GM18870 (cell line): ENCODE data around the gene TRAF4.
"Not testable (repeated sequence)": the region's sequence is repeated elsewhere in the genome, so short reads cannot be mapped to it uniquely, and the experiment has no call there.

ENCODE experiments used
- ATAC-seq: cut with Tn5 transposase; IDR thresholded peaks from one replicate; pipeline ENCODE4 v1.9.1; 2021; ENCODE audit warnings: moderate library complexity; ENCODE audit not compliant: unreplicated experiment

Gene TRAF4

DNA sequence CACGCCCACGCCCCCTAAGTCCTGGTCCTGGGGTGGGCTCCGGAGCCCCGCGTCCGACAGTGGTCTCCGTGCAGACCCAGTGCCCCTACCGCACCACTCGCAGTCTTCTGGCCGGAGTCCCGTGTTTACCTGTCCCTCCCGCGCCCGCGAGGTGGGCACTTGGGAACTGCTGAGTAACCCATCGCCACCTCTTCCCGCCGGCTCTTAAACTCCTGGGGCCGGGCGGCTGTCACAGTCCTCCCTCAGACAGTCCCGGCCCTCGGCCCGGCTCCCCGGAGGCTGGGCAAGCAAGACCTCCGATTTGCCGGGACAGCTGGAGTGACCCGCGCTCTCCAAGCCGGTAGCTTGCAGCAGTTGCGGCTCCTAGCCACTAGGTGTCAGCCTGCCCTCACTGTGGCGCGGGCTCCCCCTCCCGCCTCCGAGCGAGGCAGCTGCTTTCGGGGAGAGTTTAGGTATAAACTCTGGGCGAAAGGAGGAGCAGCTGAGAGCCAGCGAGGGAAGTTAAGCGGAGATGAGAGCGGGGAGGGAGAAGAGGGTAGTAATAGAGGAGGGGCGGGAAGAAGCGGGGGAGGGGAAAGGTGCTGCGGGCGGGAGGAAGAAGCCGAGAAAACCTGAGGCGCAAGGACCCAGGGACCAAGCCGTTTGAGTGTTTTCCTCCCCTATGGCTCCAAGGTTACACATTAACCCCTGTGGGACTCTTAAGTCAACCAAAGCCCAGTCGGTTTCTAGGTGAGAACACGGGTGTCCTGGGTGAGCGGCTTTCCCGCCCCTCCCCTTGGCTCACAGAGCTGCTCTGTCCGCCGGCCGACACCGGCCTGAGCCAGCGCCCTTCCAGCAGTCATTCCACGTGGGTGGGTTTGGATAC is 17.0 kb upstream of the TRAF4 start:
- peak; percentile 35 for ATAC-seq

DNA sequence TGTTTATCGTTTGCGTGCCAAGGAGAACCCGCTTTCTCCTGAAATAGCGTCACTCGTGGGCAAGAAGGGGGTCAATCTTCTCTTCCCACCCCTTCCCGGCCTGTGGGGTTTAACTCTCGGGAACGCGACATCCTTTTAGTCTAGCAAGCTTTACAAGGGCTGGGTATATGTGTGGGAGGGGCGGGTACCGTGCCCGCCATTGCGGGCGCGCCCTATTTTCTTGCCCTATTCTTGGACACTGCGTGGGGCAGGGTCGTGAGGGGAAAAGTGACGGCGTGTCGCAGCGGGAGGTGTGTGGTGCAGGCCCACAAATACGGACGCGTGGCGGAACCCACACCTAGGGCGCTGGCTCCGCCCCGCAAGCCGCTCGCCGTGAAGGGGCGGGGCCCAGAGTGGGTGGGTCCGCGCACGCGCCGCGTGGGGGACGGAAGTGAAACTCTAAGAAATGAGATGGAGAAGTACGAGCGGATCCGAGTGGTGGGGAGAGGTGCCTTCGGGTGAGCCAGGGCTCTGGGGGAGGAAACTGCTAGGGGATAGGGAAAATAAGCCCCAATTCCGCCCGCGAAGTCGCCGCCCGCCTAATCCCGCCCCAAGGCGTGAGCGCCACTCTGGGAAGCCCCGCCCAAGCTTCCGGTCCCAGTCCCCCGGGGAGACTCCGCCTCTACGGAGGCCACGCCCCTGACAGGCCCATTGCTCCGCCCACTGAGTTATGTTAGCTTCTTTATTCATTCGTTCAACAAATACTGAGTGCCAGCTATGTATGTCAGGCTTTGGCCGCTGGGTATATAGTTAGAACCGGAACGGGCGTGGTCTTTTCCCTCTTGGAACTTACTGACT is 15.2 kb upstream of the TRAF4 start, which contains the start of gene NEK8:
Gene NEK8 (plus strand): TSS at position 425 of the 837 bp plus-strand sequence. CDS start 26 bp downstream, at position 451.
- ATAC-seq = peak; percentile 22

DNA sequence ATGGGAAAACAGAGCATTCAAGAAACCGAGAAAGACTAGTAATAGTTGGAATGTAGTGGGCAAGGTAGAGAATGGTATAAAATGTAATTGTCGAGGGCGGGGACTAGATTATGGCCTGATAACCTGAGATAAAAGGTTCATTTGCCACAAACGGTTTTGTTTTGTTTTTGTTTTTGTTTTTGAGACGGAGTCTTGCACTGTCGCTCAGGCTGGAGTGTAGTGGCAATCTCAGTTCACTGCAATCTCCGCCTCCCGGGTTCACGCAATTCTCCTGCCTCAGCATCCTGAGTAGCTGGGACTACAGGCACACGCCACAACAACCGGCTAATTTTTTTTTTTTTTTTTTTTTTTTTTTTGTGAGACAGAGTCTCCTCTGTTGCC is 13.9 kb upstream of the TRAF4 start:
- ATAC-seq = no peak

DNA sequence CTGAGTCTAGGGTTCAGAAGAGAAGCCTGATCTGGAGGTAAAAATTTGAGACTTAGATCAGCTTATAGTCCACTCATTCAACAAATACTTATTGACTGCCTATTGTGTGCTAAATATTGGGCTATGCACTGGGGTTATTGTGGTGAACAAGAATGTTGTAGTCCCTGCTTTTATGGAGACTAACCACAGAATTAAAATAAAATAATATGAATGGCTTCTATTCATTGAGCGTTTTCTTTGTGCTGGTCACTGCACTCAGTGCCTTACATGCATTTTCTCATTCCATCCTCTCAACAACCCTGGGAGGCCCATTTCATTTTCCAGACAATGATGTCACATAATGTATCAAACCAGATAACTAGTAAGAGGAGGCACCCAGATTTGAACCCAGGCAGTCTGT is 10.5 kb upstream of the TRAF4 start:
- ATAC-seq = no peak

DNA sequence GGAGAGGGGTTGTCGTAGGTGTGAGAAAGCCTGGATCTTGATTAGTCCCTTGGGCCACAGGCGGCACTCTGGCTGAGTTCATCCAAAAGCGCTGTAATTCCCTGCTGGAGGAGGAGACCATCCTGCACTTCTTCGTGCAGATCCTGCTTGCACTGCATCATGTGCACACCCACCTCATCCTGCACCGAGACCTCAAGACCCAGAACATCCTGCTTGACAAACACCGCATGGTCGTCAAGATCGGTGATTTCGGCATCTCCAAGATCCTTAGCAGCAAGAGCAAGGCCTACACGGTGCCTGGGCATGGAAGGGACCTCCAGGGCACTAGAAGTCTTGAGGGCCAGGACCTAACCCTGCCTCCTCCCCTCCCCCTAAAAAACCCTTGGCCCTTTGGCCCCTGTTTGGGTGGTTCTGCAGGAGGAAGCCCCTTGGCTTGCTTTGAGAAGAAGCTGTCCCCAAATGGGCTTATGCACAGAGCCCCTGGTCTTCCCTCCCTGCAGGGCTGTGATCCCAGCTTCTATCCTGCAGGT is 9.0 kb upstream of the TRAF4 start:
- ATAC-seq = no peak

DNA sequence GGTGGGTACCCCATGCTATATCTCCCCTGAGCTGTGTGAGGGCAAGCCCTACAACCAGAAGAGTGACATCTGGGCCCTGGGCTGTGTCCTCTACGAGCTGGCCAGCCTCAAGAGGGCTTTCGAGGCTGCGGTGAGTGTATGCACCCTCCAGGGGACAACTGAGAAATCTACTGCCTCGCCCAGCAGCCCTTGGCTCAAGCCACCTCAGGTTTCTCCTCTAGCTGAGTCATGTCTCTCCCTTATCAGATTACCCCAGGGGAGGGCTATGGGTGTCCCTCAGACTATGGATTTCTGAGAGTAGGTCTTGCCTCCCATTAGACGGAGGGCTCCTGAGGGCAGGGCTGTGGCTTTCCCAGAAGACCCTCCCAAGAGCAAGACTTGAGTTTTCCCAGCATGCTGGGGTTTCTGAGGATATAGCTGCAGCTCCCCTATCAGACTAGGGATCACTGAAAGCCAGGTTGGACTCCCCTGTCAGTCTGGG is 8.5 kb upstream of the TRAF4 start:
- no peak for ATAC-seq

DNA sequence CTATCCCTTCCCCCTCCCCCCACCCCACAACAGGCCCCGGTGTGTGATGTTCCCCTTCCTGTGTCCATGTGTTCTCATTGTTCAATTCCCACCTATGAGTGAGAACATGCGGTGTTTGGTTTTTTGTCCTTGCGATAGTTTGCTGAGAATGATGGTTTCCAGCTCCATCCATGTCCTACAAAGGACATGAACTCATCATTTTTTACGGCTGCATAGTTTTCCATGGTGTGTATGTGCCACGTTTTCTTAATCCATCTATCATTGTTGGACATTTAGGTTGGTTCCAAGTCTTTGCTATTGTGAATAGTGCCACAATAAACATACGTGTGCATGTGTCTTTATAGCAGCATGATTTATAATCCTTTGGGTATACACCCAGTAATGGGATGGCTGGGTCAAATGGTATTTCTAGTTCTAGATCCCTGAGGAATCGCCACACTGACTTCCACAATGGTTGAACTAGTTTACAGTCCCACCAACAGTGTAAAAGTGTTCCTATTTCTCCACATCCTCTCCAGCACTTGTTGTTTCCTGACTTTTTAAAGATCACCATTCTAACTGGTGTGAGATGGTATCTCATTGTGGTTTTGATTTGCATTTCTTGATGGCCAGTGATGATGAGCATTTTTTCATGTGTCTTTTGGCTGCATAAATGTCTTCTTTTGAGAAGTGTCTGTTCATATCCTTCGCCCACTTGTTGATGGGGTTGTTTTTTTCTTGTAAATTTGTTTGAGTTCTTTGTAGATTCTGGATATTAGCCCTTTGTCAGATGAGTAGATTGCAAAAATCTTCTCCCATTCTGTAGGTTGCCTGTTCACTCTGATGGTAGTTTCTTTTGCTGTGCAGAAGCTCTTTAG is 7.7 kb upstream of the TRAF4 start:
- not testable (repeated sequence) for ATAC-seq

DNA sequence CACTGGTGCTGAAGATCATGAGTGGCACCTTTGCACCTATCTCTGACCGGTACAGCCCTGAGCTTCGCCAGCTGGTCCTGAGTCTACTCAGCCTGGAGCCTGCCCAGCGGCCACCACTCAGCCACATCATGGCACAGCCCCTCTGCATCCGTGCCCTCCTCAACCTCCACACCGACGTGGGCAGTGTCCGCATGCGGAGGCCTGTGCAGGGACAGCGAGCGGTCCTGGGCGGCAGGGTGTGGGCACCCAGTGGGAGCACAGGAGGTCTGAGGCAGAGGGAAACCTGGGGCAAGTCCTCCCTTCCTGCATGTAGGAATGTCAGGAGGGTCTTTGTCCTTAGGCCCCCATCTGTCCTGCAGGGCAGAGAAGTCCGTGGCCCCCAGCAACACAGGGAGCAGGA is 6.5 kb upstream of the TRAF4 start:
- no peak for ATAC-seq

DNA sequence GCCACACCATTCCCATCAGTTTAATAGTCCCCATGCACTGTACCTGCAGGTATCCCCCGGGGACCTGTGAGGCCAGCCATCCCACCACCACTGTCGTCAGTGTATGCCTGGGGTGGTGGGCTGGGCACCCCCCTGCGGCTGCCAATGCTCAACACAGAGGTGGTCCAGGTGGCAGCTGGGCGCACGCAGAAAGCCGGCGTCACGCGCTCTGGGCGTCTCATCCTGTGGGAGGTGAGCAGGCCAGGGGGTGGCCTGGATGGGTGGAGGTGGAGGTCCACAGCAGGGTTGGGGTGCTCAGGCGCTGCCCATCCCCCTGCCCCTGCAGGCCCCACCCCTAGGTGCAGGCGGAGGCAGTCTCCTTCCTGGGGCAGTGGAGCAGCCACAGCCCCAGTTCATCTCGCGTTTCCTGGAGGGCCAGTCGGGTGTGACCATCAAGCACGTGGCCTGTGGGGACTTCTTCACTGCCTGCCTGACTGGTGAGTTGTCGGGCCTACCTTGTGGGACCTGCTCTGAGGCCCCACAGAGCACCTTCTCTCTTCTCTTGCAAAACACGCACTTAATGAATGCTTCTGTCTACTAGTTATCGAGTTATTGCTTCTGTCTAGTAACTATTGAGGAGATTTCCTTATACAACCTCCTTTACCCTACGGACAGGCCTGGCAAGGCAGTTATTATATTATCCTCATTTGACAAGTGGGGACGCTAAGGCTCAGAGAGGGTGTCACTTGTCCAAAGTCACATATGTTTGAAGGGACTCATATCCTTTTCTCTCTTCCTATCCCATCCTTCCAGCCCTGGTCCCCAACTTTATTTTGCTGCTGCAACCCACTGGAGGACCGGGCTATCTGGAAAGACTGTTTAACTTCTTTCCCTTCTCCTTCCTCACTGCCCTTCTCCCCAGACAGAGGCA is 5.8 kb upstream of the TRAF4 start:
- ATAC-seq = no peak

DNA sequence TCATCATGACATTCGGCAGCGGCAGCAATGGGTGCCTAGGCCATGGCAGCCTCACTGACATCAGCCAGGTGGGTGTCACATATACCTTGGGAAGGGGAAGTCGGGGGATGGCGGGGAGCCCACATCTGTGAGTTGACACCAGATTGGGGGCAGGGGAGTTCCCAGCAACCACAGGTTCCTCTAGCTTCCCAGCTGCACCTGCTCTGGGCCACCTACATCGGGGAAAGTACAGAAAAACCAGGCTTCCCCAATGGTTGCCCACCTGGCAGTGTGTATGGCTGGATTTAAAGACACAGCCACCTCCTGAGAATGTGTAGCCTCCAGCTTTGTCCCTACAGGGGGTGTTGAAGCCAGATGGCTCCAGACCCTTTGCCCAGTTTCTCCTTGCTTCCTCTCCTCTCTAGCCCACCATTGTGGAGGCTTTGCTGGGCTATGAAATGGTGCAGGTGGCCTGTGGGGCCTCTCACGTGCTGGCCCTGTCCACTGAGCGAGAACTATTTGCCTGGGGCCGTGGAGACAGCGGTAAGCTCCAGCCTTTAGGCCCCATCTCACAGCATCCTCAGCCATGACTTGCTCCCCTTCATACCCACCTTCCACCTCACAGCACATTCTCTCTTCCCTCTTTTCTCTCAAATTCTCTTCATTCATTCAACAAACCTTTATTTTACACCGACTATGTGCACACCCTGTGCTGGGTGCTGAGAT is 5.0 kb upstream of the TRAF4 start:
- no peak for ATAC-seq

DNA sequence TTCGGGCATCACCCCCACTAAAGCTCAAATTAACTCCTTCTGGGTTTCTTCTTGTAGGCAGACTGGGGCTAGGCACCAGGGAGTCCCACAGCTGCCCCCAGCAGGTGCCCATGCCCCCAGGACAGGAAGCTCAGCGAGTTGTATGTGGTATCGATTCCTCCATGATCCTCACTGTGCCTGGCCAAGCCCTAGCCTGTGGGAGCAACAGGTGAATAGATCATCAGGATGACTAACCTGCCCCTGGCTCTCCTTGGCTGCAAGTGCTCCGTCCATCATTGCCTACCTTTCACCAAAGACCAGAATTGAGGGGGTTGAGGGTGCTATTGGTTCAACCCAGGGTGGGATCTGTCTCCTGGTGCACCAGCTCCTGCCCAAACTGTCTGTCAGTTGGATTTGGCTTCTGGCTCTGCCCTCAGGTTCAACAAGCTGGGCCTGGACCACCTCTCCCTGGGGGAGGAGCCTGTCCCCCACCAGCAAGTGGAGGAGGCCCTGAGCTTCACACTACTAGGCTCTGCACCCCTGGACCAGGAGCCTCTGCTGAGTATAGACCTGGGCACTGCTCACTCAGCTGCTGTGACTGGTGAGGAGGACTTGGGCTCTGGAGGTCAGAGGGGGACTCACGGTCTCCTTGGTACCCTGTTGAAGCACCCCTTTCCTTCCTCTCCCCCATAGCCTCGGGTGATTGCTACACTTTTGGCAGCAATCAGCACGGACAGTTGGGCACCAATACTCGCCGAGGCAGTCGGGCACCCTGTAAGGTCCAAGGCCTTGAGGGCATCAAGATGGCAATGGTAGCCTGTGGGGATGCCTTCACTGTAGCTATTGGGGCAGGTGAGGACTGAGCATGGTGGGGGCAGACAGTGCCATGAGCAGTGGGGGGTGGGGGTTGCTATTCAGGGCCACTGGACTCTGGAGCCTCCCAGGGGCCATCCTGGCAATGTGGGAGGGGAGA is 3.1 kb upstream of the TRAF4 start:
- ATAC-seq = no peak

DNA sequence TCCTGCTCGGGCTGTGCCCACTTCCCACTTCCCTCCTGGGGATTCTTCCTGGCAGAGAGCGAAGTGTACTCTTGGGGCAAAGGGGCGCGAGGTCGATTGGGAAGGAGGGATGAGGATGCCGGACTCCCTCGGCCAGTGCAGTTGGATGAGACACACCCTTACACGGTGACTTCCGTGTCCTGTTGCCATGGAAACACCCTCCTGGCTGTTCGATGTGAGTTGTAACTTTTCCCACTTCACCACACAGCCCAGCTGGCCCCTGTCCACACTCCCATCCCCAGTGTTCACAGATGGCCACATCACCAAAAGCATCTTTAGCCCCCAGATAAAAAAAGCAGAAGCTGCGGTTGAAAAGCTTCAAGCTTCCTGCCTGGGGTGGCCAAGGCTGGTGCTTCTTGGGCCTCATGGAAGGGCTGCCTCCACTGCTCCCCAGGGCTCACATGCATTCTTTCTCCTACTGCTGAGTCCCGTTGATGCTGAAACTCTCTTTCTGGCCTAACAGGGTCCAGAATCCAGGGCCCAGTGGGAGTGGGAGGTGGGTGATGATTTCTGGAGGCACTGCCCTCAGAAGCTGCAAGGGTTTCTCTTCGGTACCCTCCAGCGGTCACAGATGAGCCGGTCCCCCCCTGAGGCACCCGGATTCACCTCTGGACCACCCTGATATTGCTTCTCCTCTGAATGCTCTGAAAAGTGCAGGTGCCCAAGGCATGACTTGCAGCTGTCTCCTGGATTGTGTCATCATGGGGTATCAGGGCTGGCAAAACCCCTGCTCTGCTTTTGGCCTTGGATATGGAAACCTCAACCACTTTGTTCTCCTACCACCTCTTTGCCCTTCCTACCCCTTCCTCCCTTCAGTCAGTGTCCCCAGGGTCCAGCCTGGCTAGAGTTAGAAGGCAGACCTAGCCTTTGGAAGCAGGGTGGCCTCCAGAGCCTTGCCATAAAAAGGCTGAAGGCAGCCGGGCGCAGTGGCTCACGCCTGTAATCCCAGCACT is 2.2 kb upstream of the TRAF4 start:
- no peak for ATAC-seq

DNA sequence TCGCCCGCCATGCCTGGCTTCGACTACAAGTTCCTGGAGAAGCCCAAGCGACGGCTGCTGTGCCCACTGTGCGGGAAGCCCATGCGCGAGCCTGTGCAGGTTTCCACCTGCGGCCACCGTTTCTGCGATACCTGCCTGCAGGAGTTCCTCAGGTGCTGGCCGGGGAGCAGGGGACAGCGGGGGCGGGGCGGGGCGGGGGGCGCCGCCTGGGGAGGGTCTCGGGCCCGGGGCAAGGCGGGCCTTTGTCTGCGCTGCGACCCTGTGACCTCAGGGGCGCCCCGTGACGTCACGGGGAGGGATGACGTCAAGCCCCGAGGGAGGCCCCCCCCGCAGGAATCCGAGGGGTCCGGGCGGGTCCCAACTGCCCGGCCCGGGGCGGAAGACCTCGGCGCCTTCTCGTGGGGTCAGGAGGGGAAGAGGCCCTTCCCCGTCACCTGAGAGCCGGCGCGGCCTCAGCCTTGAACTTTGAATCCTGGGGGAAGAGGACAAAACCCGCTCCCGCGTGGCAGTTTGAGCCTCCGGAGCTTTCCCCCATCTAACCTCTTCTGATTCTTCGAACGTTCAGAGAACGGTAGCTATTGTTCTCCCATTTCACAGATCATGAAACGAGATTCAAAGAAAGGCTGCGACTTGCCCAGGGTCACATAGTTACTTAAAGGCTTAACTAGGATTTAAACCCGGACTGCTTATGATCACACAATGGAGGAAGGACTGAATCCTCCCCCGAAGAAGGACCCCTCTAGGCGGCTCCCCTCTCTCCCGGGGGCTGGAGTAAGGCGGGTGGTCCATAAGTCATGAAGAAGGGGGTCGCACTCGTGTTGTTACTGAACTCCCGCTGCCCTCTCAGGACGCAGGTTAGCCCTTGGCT is 527 bp downstream of the TRAF4 start:
- no peak for ATAC-seq

DNA sequence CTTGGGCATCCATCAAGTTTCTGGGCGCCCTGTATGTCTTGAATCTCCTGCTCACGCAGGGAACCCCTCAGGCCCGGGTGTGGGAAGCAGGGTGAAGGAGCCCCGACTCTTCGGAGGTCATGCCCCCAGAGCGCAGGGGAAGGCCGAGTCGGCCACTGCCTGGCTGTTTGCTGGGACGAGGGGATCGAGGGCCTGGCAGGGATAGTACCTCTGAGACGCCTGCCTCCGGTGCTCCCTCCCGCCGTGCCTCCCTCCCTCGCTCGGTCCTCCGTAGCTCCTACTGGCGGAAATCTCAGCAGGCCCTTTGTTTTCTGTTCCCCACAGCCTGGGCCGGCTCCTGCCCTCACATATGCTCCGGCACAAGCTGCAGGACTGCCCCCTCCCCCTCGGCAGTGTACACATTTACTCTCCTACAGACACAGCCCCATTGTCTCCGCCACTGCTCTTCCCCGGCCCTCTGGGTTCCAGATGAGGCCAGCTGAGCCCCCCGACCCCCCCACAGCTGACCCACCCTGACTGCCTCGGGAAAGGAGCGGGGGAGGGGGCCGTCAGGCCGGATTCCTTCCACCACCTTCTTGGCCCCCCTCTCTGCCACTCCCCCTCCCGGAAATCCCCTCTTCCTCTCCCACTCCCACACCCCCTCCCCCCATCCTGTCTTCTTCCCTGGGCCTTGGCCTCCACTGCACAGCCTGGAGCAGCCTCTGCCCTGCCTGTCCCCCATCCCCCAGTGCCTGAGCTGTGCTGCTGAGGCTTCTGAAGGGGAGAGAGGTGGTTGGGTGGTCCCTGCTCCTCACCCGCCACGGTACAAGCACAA is 1.4 kb downstream of the TRAF4 start:
- no peak for ATAC-seq
